Endothelial cell of umbilical vein (primary cell): ENCODE measurements around the gene LGR4. TPM values are rescaled to one million over a fixed set of nuclear protein-coding genes. Genes with fewer than 3 reads are reported as not detected.
A peak's percentile ranks its signal among the peaks of the same experiment; 100 is the strongest.

Source experiments
- BruUV-seq: library from RNA; stranded (reverse); fragments of 400-500 nt; replicated peaks from 2 replicates; lab custom pipeline; 2021; lab: Mats Ljungman, UMichigan
- CTCF ChIA-PET: fragments of 300-600, 350-600 bp; sonication (Branson Sonifier 250); formaldehyde crosslinking; loops from one replicate; lab custom pipeline; 2021; ENCODE audit warnings: antibody characterized with exemption, inconsistent platforms; lab: Charles Lee
- POLR2A ChIA-PET: fragments of 300-600, 350-600 bp; sonication (Branson Sonifier 250); formaldehyde crosslinking; loops from one replicate; lab custom pipeline; 2021; ENCODE audit warnings: antibody characterized with exemption, inconsistent platforms; lab: Charles Lee
- DNase-seq: peaks from one replicate; pipeline ENCODE4 v3.0.0-alpha.2; 2011; ENCODE audit warnings: low read depth, low spot score
- FAIRE-seq: peaks from 2 replicates; lab custom pipeline; 2011; peaks lifted over from hg19 to GRCh38; lab: Jason Lieb, UNC
- H2AFZ ChIP-seq: 2 replicates; pipeline ENCODE4 v1.6.0; 2012; ENCODE audit warnings: low read depth, low read length, control low read depth, inconsistent platforms
- H3K27ac ChIP-seq: 2 replicates; pipeline ENCODE4 v1.5.1; 2011; ENCODE audit warnings: low read depth, mild to moderate bottlenecking, control low read depth, low read length, moderate library complexity; ENCODE audit not compliant: insufficient read depth
- H3K27me3 ChIP-seq, 2 experiments: 2 replicates each; pipeline versions ENCODE4 v1.6.0 to v1.6.1; 2011; ENCODE audit warnings: low read length in 2 of 2, mixed read lengths in 1 of 2; ENCODE audit not compliant: control insufficient read depth in 2 of 2, insufficient read depth in 2 of 2
- H3K36me3 ChIP-seq, 2 experiments: 2 replicates in 1 of 2; 3 replicates in 1 of 2; pipeline ENCODE4 v1.5.1; 2011; ENCODE audit warnings: low read length in 2 of 2, mild to moderate bottlenecking in 1 of 2, moderate library complexity in 1 of 2; ENCODE audit not compliant: control insufficient read depth in 2 of 2, insufficient read depth in 2 of 2; ENCODE audit errors: extremely low read depth in 1 of 2
- H3K4me1 ChIP-seq: 3 replicates; pipeline ENCODE4 v1.5.1; 2011; ENCODE audit warnings: mild to moderate bottlenecking, low read length; ENCODE audit not compliant: control insufficient read depth, insufficient read depth; ENCODE audit errors: extremely low read depth
- H3K4me2 ChIP-seq: 2 replicates; pipeline ENCODE4 v1.6.1; 2011; ENCODE audit warnings: low read length, control low read depth, mixed read lengths; ENCODE audit not compliant: insufficient read depth
- H3K4me3 ChIP-seq, 3 experiments: fragments of 200-600 bp in 1 of 3; sonication (generic), shearing (Covaris generic) in 1 of 3; replicated peaks in 1 of 3; 2 replicates each; pipeline ENCODE4 v1.5.1; 2011 to 2016; ENCODE audit warnings: control low read depth in 3 of 3, low read length in 3 of 3, mild to moderate bottlenecking in 2 of 3, inconsistent platforms in 1 of 3, low read depth in 1 of 3, moderate library complexity in 1 of 3; ENCODE audit not compliant: insufficient read depth in 1 of 3
- H3K79me2 ChIP-seq: 2 replicates; pipeline ENCODE4 v1.6.0; 2012; ENCODE audit warnings: low read length, inconsistent platforms; ENCODE audit not compliant: control insufficient read depth, insufficient read depth
- H3K9ac ChIP-seq: replicated peaks from 2 replicates; pipeline ENCODE3; 2011; ENCODE audit warnings: low read length, control low read depth; ENCODE audit not compliant: insufficient read depth; ENCODE audit errors: extremely low read depth
- H3K9me1 ChIP-seq: replicated peaks from 3 replicates; pipeline ENCODE4 v1.6.0; 2011; ENCODE audit warnings: mild to moderate bottlenecking, low read length; ENCODE audit not compliant: control insufficient read depth, insufficient read depth; ENCODE audit errors: extremely low read depth
- H3K9me3 ChIP-seq: replicated peaks from 2 replicates; pipeline ENCODE4 v1.5.1; 2012; ENCODE audit warnings: low read length, inconsistent platforms; ENCODE audit not compliant: control insufficient read depth, insufficient read depth
- H4K20me1 ChIP-seq: replicated peaks from 2 replicates; pipeline ENCODE3; 2011; ENCODE audit warnings: mild to moderate bottlenecking, low read length; ENCODE audit not compliant: control insufficient read depth, insufficient read depth; ENCODE audit errors: extremely low read depth
- CTCF ChIP-seq, 2 donors: IDR thresholded peaks; 1 replicate in 1 of 2; 2 replicates in 1 of 2; pipeline ENCODE4 v1.5.1; 2011; ENCODE audit warnings: low read length in 2 of 2, mild to moderate bottlenecking in 2 of 2, moderate library complexity in 2 of 2, control low read depth in 1 of 2, inconsistent platforms in 1 of 2, low read depth in 1 of 2; ENCODE audit not compliant: insufficient read depth in 1 of 2; ENCODE audit errors: extremely low read depth in 1 of 2
- EZH2 ChIP-seq: IDR thresholded peaks from 2 replicates; pipeline ENCODE4 v1.6.1; 2012; ENCODE audit warnings: borderline replicate concordance, low read depth, mild to moderate bottlenecking, moderate library complexity, low read length, inconsistent platforms; ENCODE audit not compliant: severe bottlenecking
- FOS ChIP-seq: IDR thresholded peaks from 2 replicates; pipeline ENCODE4 v1.6.1; 2011; ENCODE audit warnings: mild to moderate bottlenecking, low read length, moderate library complexity, borderline replicate concordance; ENCODE audit not compliant: insufficient read depth
- GATA2 ChIP-seq: IDR thresholded peaks from 2 replicates; pipeline ENCODE4 v1.7.0; 2011; ENCODE audit warnings: low read depth, mild to moderate bottlenecking, moderate library complexity, mixed read lengths, low read length; ENCODE audit not compliant: insufficient read length, insufficient read depth
- JUN ChIP-seq: IDR thresholded peaks from 2 replicates; pipeline ENCODE4 v1.6.1; 2011; ENCODE audit warnings: borderline replicate concordance, low read depth; ENCODE audit not compliant: insufficient read length, insufficient read depth
- MYC ChIP-seq: IDR thresholded peaks from one replicate; pipeline ENCODE4 v1.6.1; 2011; ENCODE audit warnings: mild to moderate bottlenecking, low read depth, low read length
- POLR2A ChIP-seq: IDR thresholded peaks from 2 replicates; pipeline ENCODE4 v1.6.1; 2012; ENCODE audit warnings: low read depth, mild to moderate bottlenecking, control low read depth, low read length
- POLR2AphosphoS5 ChIP-seq: IDR thresholded peaks from 2 replicates; pipeline ENCODE4 v1.6.1; 2012; ENCODE audit warnings: low read depth, mild to moderate bottlenecking, control low read depth, low read length, moderate library complexity; ENCODE audit not compliant: insufficient read depth
- dilution Hi-C: fragments of 300-500 bp; cut with MboI; formaldehyde crosslinking; loops from one replicate; pipeline ENCODE4 v1.15.0; 2019; ENCODE audit warnings: low sequenced_read_pairs; ENCODE audit not compliant: extremely low pct_ligation_motif_present
- intact Hi-C: fragments of 100-400 bp; cut with micrococcal nuclease; formaldehyde crosslinking; loops from one replicate; pipeline ENCODE4 v1.10.0; 2022
- polyA plus RNA-seq, 4 experiments: library from polyadenylated mRNA; depleted of rRNA in 3 of 4; stranded (reverse) in 3 of 4; unstranded in 1 of 4; fragments of >200 nt; gene quantifications; 2 replicates each; pipeline versions ENCODE4 v1.2.1 to v1.2.3, GENCODE V29; 2011 to 2012; ENCODE audit warnings: missing spikeins in 1 of 4
- total RNA-seq: library from RNA; stranded (reverse); gene quantifications from 2 replicates; pipeline ENCODE4 v1.2.3, GENCODE V29; 2021
- TF ChIP-seq, protein P1 (sequence below): IDR thresholded peaks from 2 replicates; pipeline ENCODE4 v1.6.1; 2011; ENCODE audit not compliant: insufficient read depth, insufficient read length

LGR4 gene
- total and polyA plus RNA-seq, 2 donors (not counting 3 experiments of a cell fraction or from before 2014, with no cell fraction given): 1.3 to 3.1 TPM

- no peak for TF ChIP-seq GATA2
- TF ChIP-seq JUN: no peak
- TF ChIP-seq POLR2AphosphoS5: no peak
- no peak for TF ChIP-seq POLR2A
- no peak for TF ChIP-seq FOS
- no peak for TF ChIP-seq EZH2
- TF ChIP-seq CTCF (IDR thresholded peaks at IDR 0.05; ENCODE audit: extremely low read depth in 1 of 2, insufficient read depth in 1 of 2, low read depth in 1 of 2, low read length in 2 of 2): no peak
- TF ChIP-seq, protein P1, sequence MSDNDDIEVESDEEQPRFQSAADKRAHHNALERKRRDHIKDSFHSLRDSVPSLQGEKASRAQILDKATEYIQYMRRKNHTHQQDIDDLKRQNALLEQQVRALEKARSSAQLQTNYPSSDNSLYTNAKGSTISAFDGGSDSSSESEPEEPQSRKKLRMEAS: no peak
- TF ChIP-seq MYC: no peak
- FAIRE-seq: peak; percentile 43
- Histone ChIP-seq H3K79me2 (no peaks in the 10 kb centered on the region), H3K9me3 (no peaks in the 10 kb centered on the region), H3K27ac (no peak overlapping the region), H3K9me1 (no peaks in the 10 kb centered on the region), H3K4me3 (no peak overlapping the region), H3K9ac (no peak overlapping the region), H4K20me1 (no peaks in the 10 kb centered on the region), H3K4me2 (no peak overlapping the region), H2AFZ (no peak overlapping the region), H3K4me1 (peaks cover 18% of the 10 kb centered on the region), H3K36me3 (no peaks in the 10 kb centered on the region), H3K27me3 (no peaks in the 10 kb centered on the region)
- no TSS peak for BruUV-seq
- ChIA-PET POLR2A (no interaction called here), CTCF (interaction anchor here (1.2 to 2.5 kb wide), 3 partner anchors 9 to 30 kb away, joined by 3 to 10 read pairs (median 4); no protein-coding TSS in a partner anchor)
- dilution Hi-C loops: no loop called here
- intact Hi-C loops: no loop called here
- DNase-seq: no peak
These were observed 7.0 kb downstream of the LGR4 start for GRCh38 chr11:27465629-27466028.
